ENCODE results near the gene ACSL5. TPM values are rescaled to one million over a fixed set of nuclear protein-coding genes. Genes with fewer than 3 reads are reported as not detected.
A peak's percentile ranks its signal among the peaks of the same experiment; 100 is the strongest.

The ACSL5 gene, protein sequence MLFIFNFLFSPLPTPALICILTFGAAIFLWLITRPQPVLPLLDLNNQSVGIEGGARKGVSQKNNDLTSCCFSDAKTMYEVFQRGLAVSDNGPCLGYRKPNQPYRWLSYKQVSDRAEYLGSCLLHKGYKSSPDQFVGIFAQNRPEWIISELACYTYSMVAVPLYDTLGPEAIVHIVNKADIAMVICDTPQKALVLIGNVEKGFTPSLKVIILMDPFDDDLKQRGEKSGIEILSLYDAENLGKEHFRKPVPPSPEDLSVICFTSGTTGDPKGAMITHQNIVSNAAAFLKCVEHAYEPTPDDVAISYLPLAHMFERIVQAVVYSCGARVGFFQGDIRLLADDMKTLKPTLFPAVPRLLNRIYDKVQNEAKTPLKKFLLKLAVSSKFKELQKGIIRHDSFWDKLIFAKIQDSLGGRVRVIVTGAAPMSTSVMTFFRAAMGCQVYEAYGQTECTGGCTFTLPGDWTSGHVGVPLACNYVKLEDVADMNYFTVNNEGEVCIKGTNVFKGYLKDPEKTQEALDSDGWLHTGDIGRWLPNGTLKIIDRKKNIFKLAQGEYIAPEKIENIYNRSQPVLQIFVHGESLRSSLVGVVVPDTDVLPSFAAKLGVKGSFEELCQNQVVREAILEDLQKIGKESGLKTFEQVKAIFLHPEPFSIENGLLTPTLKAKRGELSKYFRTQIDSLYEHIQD
- total RNA-seq (10 to 100 TPM; 53.3 to 53.7 TPM), polyA plus RNA-seq (85.5 TPM)

DNA sequence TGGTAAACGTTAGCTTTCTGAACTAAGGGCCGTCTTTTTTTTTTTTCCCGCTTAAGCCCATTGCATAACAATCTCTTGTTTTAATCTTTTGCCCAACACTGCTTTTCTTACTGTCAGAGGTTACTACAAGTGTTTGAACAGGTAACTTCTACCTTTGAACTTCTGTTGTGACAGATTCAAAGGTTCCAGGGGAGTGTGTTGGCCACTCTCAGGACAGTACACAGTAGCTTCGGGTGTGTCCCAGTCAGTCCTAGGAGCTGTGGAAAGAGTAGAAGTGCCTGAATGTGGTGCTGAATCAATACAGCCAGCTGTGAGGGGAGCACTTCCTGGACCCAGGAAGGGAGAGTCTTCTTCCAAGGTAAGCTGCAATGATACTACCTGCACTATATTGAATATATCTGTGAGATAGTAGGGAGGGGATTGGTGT, at the start of gene ACSL5:
ACSL5 (plus strand) TSS at position 205 of the 427 bp plus-strand sequence. CDS start 20,831 bp downstream, outside the sequence.
- H3K27ac Mint-ChIP-seq = peak within 1 kb of the TSS; percentile 97 to 100 (median 100)
- peaks cover 0 to 2% (median 0%) of the 10 kb centered on the region in 5 donors for H3K9me3 Mint-ChIP-seq
- no peaks in the 10 kb centered on the region for H3K9me3 ChIP-seq (ENCODE audit: low read length)
- peak within 1 kb of the TSS; percentile 92 for H3K27ac ChIP-seq (ENCODE audit: low read depth, low read length)
- DNase-seq = no peak
- H3K27me3 ChIP-seq (ENCODE audit: insufficient read depth, low read length, poor library complexity, severe bottlenecking) = no peaks in the 10 kb centered on the region
- peaks cover 65 to 89% (median 79%) of the 10 kb centered on the region in 3 donors for H3K4me1 Mint-ChIP-seq
- peaks cover 0 to 2% of the 10 kb centered on the region in 2 donors for H3K27me3 Mint-ChIP-seq
- peak within 1 kb of the TSS; percentile 97 to 100 (median 99) for H3K4me3 Mint-ChIP-seq
- POLR2A ChIA-PET = interaction anchor here (0.6 to 2.4 kb wide), 3 partner anchors 9 to 23 kb away, joined by 3 to 7 read pairs (median 3); no protein-coding TSS in a partner anchor
- CTCF ChIA-PET = interaction anchor here (1.0 to 4.3 kb wide), 5 partner anchors 9 to 190 kb away, joined by 4 to 26 read pairs (median 8); partner anchors contain the start of gene GPAM
- H3K4me3 ChIP-seq (ENCODE audit: low read length) = peak within 1 kb of the TSS; percentile 92
- peaks cover 2 to 20% (median 4%) of the 10 kb centered on the region in 3 donors for H3K36me3 Mint-ChIP-seq
- H3K36me3 ChIP-seq (ENCODE audit: insufficient read depth, low read length) = no peaks in the 10 kb centered on the region
- peaks cover 47% of the 10 kb centered on the region for H3K4me1 ChIP-seq (ENCODE audit: insufficient read depth, low read length)

DNA sequence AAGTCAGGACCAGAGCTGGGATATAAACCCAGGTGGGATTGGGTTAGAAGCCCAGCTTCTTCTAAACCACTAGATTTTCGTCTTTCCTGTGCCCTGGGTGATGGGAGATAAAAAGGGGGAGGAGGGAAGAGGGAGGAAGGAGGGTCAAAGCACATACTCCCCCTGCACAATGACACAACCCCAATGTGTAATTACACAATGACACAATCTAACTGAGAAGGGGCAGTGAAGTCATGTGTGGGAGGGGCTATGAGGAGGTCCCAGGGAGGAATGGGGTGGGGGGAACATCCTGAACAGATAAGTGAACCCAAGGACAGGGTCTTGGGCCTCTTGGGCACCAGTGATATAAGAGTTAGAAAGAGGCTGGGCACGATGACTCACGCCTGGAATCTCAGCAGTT, 46.2 kb upstream of the ACSL5 start:
- no peaks in the 10 kb centered on the region for H3K36me3 ChIP-seq (ENCODE audit: insufficient read depth, low read length)
- no peak for DNase-seq
- Mint-ChIP-seq H3K4me3 (no peak overlapping the region), H3K4me1 (no peaks in the 10 kb centered on the region), H3K27me3 (peaks cover 4 to 19% of the 10 kb centered on the region in 2 donors), H3K27ac (no peak overlapping the region), H3K9me3 (no peaks in the 10 kb centered on the region), H3K36me3 (no peaks in the 10 kb centered on the region)
- H3K27ac ChIP-seq (ENCODE audit: low read depth, low read length) = no peak overlapping the region
- no peaks in the 10 kb centered on the region for H3K27me3 ChIP-seq (ENCODE audit: insufficient read depth, low read length, poor library complexity, severe bottlenecking)
- H3K9me3 ChIP-seq (ENCODE audit: low read length) = no peaks in the 10 kb centered on the region
- H3K4me1 ChIP-seq (ENCODE audit: insufficient read depth, low read length) = no peaks in the 10 kb centered on the region
- POLR2A ChIA-PET = no interaction called here
- H3K4me3 ChIP-seq (ENCODE audit: low read length) = no peak overlapping the region
- CTCF ChIA-PET = no interaction called here

DNA sequence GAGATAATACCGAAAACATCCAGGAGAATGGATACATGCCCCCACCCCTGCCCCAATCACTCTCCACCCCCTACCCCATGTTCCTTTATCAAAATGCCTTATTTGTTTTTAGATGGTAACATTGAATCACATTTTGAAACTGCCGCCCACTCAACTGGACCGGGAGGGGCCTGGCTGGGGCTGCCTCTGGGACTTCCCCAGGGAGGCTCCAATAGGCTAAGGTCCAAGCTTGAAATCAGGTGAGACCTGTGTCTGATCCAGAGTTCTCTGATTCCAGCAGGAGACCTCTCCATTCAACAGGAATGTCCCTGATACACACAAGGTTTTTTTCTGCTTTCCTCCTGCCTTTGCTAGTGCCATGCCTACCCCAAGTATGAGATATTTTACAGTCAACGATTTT, 43.8 kb upstream of the ACSL5 start:
- ChIA-PET CTCF (no interaction called here), POLR2A (no interaction called here)
- Histone ChIP-seq H3K36me3 (ENCODE audit: insufficient read depth, low read length) (no peaks in the 10 kb centered on the region), H3K27ac (ENCODE audit: low read depth, low read length) (no peak overlapping the region), H3K4me1 (ENCODE audit: insufficient read depth, low read length) (no peaks in the 10 kb centered on the region), H3K27me3 (ENCODE audit: insufficient read depth, low read length, poor library complexity, severe bottlenecking) (no peaks in the 10 kb centered on the region), H3K9me3 (ENCODE audit: low read length) (no peaks in the 10 kb centered on the region), H3K4me3 (ENCODE audit: low read length) (no peak overlapping the region)
- Mint-ChIP-seq H3K27ac (no peak overlapping the region), H3K27me3 (peaks cover 4 to 19% of the 10 kb centered on the region in 2 donors), H3K36me3 (no peaks in the 10 kb centered on the region), H3K4me3 (no peak overlapping the region), H3K9me3 (no peaks in the 10 kb centered on the region), H3K4me1 (peaks cover 0 to 3% (median 0%) of the 10 kb centered on the region in 3 donors)
- no peak for DNase-seq

DNA sequence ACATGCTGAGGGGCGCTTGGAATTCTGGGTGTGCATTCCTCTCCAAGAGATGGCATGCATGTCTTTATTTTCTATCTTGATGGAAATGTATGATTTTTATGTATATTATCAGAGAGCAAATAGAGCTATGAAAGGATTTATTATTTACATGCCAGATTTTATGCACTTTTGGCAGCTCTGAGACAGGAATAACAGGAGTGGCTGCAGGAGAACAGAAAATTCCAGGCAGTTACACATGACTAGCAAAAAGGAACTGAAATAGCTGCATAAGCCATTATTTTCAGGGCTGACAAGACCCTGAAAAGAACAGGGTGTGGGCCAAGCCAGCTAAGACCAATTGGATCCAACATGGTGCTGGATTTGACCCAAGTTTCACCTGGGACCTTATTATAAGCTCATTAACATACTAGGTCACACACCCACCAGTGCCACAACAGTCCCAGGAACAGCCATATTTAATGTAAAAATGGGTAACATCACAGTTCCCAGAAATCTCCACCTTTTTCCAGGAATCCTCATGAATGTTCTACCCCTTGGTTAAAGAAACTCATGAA, 43.2 kb upstream of the ACSL5 start:
- H3K27ac Mint-ChIP-seq = no peak overlapping the region
- Histone ChIP-seq H3K27me3 (ENCODE audit: insufficient read depth, low read length, poor library complexity, severe bottlenecking) (no peaks in the 10 kb centered on the region), H3K36me3 (ENCODE audit: insufficient read depth, low read length) (no peaks in the 10 kb centered on the region), H3K27ac (ENCODE audit: low read depth, low read length) (no peak overlapping the region), H3K4me1 (ENCODE audit: insufficient read depth, low read length) (no peaks in the 10 kb centered on the region), H3K9me3 (ENCODE audit: low read length) (no peaks in the 10 kb centered on the region), H3K4me3 (ENCODE audit: low read length) (no peak overlapping the region)
- no peaks in the 10 kb centered on the region for H3K36me3 Mint-ChIP-seq
- ChIA-PET POLR2A (no interaction called here), CTCF (interaction anchor here (1.0 kb wide), 1 partner anchor 104 kb away, joined by 3 read pairs; no protein-coding TSS in a partner anchor)
- no peak overlapping the region for H3K4me3 Mint-ChIP-seq
- peaks cover under 1 to 15% of the 10 kb centered on the region in 2 donors for H3K27me3 Mint-ChIP-seq
- peaks cover under 1 to 8% (median under 1%) of the 10 kb centered on the region in 3 donors for H3K4me1 Mint-ChIP-seq
- no peak for DNase-seq
- H3K9me3 Mint-ChIP-seq = no peaks in the 10 kb centered on the region

DNA sequence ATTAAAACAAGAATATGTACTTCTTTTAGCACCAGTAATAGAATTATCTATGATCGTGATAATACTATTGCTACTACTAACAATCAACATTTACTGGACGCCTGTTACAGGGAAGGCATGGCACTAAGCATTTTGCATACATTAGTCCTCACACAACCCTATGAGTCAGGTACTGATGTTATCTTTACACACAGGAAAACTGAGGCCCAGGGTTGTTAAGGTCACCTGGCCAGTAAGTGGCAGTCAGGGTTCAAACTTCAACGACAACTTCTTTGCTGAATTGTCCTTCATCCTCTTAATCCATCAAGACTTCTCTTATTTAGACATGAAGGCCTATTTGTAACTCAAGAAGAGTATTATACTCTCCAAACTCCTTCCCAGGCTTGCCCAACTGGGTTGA, 41.9 kb upstream of the ACSL5 start:
- CTCF ChIA-PET = no interaction called here

DNA sequence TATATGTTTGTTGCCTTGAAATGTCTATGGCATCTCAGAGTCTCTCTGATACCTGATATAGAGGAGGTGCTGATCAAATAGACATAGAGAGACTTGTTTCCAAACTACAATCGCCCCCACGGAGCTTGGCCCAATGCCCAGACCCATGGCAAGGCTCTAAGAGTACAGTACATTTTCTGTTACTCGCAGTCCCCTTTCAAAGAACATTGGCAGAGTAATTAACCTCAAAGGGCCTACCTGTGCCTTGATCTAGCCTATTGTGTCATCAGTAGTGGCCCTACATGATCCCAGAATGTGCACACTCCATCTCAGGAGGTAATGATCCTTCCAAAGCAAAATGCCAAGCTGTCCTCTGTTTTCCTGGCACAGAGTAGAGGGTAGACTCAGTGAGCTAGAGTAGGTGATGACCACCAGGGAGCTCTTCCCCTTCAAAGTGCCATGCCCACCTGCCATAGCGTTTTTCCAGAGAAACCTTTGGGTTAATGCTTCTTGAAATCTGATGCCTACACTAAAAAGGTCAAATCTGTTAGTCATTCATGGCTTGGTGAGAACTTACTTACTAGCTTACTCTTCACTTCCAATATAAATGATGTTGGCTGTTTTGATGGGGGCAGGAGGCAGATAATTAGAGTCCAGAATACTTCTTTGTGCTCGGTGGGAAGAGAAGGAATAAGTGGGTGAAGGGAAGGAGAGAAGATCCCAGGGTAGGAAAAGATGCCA, 41.2 kb upstream of the ACSL5 start:
- CTCF ChIA-PET = interaction anchor here (0.7 kb wide), 1 partner anchor 149 kb away, joined by 3 read pairs; the partner anchor contains the start of gene GPAM
- peaks cover 0 to 4% of the 10 kb centered on the region in 2 donors for H3K27me3 Mint-ChIP-seq
- H3K27ac ChIP-seq (ENCODE audit: low read depth, low read length) = no peak overlapping the region
- no peaks in the 10 kb centered on the region for H3K4me1 ChIP-seq (ENCODE audit: insufficient read depth, low read length)
- no peaks in the 10 kb centered on the region for H3K36me3 ChIP-seq (ENCODE audit: insufficient read depth, low read length)
- no peak overlapping the region for H3K27ac Mint-ChIP-seq
- no peaks in the 10 kb centered on the region for H3K36me3 Mint-ChIP-seq
- POLR2A ChIA-PET = no interaction called here
- H3K9me3 ChIP-seq (ENCODE audit: low read length) = no peaks in the 10 kb centered on the region
- DNase-seq = no peak
- no peaks in the 10 kb centered on the region for H3K9me3 Mint-ChIP-seq
- no peak overlapping the region for H3K4me3 Mint-ChIP-seq
- peaks cover 3 to 13% (median 4%) of the 10 kb centered on the region in 3 donors for H3K4me1 Mint-ChIP-seq
- H3K27me3 ChIP-seq (ENCODE audit: insufficient read depth, low read length, poor library complexity, severe bottlenecking) = no peaks in the 10 kb centered on the region
- H3K4me3 ChIP-seq (ENCODE audit: low read length) = no peak overlapping the region

More for the DNA sequence above, 41.9 kb upstream of the ACSL5 start:
- POLR2A ChIA-PET = no interaction called here
- no peak overlapping the region for H3K4me3 Mint-ChIP-seq
- Histone ChIP-seq H3K36me3 (ENCODE audit: insufficient read depth, low read length) (no peaks in the 10 kb centered on the region), H3K4me1 (ENCODE audit: insufficient read depth, low read length) (no peaks in the 10 kb centered on the region), H3K27me3 (ENCODE audit: insufficient read depth, low read length, poor library complexity, severe bottlenecking) (no peaks in the 10 kb centered on the region), H3K27ac (ENCODE audit: low read depth, low read length) (no peak overlapping the region), H3K9me3 (ENCODE audit: low read length) (no peaks in the 10 kb centered on the region), H3K4me3 (ENCODE audit: low read length) (no peak overlapping the region)
- no peak overlapping the region for H3K27ac Mint-ChIP-seq
- H3K27me3 Mint-ChIP-seq = peaks cover 0 to 10% of the 10 kb centered on the region in 2 donors
- peaks cover 3 to 13% (median 4%) of the 10 kb centered on the region in 3 donors for H3K4me1 Mint-ChIP-seq
- no peaks in the 10 kb centered on the region for H3K9me3 Mint-ChIP-seq
- DNase-seq = no peak
- H3K36me3 Mint-ChIP-seq = no peaks in the 10 kb centered on the region

DNA sequence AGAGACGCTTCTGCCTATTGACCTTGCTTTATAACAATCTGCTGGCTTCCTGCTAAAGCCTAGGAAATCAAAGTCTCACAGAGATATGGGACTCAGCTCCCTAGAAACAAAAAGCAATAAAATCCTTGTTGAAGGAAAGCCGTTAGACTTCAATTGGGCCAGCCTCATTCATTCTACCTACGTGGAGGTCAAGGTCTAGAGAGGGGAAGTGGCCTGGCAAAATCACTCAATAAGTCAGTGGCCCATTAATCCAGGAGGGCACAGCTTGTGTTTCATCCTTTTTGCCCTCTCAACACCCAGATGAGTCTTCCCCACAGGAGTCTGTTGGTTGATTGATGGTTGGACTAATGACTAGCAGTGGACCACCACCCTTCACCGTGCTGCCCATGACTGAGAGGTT, 40.5 kb upstream of the ACSL5 start:
- H3K27me3 Mint-ChIP-seq = peaks cover 0 to 4% of the 10 kb centered on the region in 2 donors
- H3K4me1 Mint-ChIP-seq = peaks cover 3 to 13% (median 4%) of the 10 kb centered on the region in 3 donors
- POLR2A ChIA-PET = no interaction called here

More for the DNA sequence above, 40.5 kb upstream of the ACSL5 start:
- H3K27ac Mint-ChIP-seq = peak overlapping the region in 1 of 8 donors; percentile 7
- H3K27ac ChIP-seq (ENCODE audit: low read depth, low read length) = no peak overlapping the region
- no peaks in the 10 kb centered on the region for H3K27me3 ChIP-seq (ENCODE audit: insufficient read depth, low read length, poor library complexity, severe bottlenecking)
- H3K4me3 ChIP-seq (ENCODE audit: low read length) = no peak overlapping the region
- CTCF ChIA-PET = interaction anchor here (0.7 kb wide), 1 partner anchor 150 kb away, joined by 3 read pairs; the partner anchor contains the start of gene GPAM
- no peaks in the 10 kb centered on the region for H3K36me3 Mint-ChIP-seq
- no peaks in the 10 kb centered on the region for H3K9me3 Mint-ChIP-seq
- DNase-seq = no peak
- no peaks in the 10 kb centered on the region for H3K4me1 ChIP-seq (ENCODE audit: insufficient read depth, low read length)
- no peaks in the 10 kb centered on the region for H3K36me3 ChIP-seq (ENCODE audit: insufficient read depth, low read length)
- H3K4me3 Mint-ChIP-seq = no peak overlapping the region
- H3K9me3 ChIP-seq (ENCODE audit: low read length) = no peaks in the 10 kb centered on the region
